HEK293T (cell line): ENCODE measurements around the gene LAMA3.

Source experiments
- CTCF ChIA-PET: fragments of 350-600 bp; formaldehyde crosslinking; extraction: SDS; loops from one replicate; lab custom pipeline; 2021; ENCODE audit warnings: antibody characterized with exemption, inconsistent platforms; lab: Yijun Ruan, JAX
- POLR2A ChIA-PET: fragments of 350-600 bp; formaldehyde crosslinking; extraction: SDS; loops from one replicate; lab custom pipeline; 2020; ENCODE audit warnings: antibody characterized with exemption, inconsistent platforms; lab: Yijun Ruan, JAX
- DNase-seq: peaks from one replicate; pipeline ENCODE4 v3.0.0; 2012; ENCODE audit warnings: mixed read lengths; ENCODE audit errors: extremely low spot score
- ARNT ChIP-seq: fragments of 450-650 bp; IDR thresholded peaks from 2 replicates; pipeline ENCODE4 v1.6.1; 2017; ENCODE audit warnings: mild to moderate bottlenecking
- BHLHE40 ChIP-seq: fragments of 450-650 bp; IDR thresholded peaks from 2 replicates; pipeline ENCODE4 v1.6.1; 2016; ENCODE audit warnings: mild to moderate bottlenecking, moderate library complexity, borderline replicate concordance
- CTBP1 ChIP-seq: fragments of 450-650 bp; IDR thresholded peaks from 2 replicates; pipeline ENCODE4 v1.6.1; 2016; ENCODE audit warnings: borderline replicate concordance
- ELF4 ChIP-seq: fragments of 450-650 bp; IDR thresholded peaks from 2 replicates; pipeline ENCODE4 v1.6.1; 2017; ENCODE audit warnings: antibody characterized with exemption
- FOXA1 ChIP-seq: fragments of 450-650 bp; IDR thresholded peaks from 2 replicates; pipeline ENCODE4 v1.6.1; 2016; ENCODE audit warnings: mild to moderate bottlenecking
- FOXK2 ChIP-seq: fragments of 450-650 bp; IDR thresholded peaks from 2 replicates; pipeline ENCODE4 v1.6.1; 2016; ENCODE audit warnings: mild to moderate bottlenecking
- FOXM1 ChIP-seq: fragments of 450-650 bp; IDR thresholded peaks from 2 replicates; pipeline ENCODE4 v1.6.1; 2017; ENCODE audit warnings: mild to moderate bottlenecking, borderline replicate concordance
- HDGF ChIP-seq: fragments of 450-650 bp; IDR thresholded peaks from 2 replicates; pipeline ENCODE4 v1.6.1; 2017; ENCODE audit warnings: antibody characterized with exemption, borderline replicate concordance
- L3MBTL2 ChIP-seq: fragments of 450-650 bp; conservative IDR thresholded peaks from 2 replicates; pipeline ENCODE4 v1.6.1; 2016; ENCODE audit warnings: mild to moderate bottlenecking
- LEF1 ChIP-seq: fragments of 450-650 bp; IDR thresholded peaks from 2 replicates; pipeline ENCODE4 v1.6.1; 2017; ENCODE audit warnings: mild to moderate bottlenecking, borderline replicate concordance
- NFRKB ChIP-seq: fragments of 450-650 bp; IDR thresholded peaks from 2 replicates; pipeline ENCODE4 v1.6.1; 2016; ENCODE audit warnings: mild to moderate bottlenecking, moderate library complexity
- PKNOX1 ChIP-seq: fragments of 450-650 bp; IDR thresholded peaks from 2 replicates; pipeline ENCODE4 v1.6.1; 2016
- SP1 ChIP-seq: fragments of 450-650 bp; IDR thresholded peaks from 2 replicates; pipeline ENCODE4 v1.6.1; 2017
- SUZ12 ChIP-seq: fragments of 450-650 bp; IDR thresholded peaks from 2 replicates; pipeline ENCODE4 v1.6.1; 2016; ENCODE audit warnings: mild to moderate bottlenecking
- TARDBP ChIP-seq: fragments of 450-650 bp; IDR thresholded peaks from 2 replicates; pipeline ENCODE4 v1.6.1; 2016
- ZNF384 ChIP-seq: fragments of 450-650 bp; IDR thresholded peaks from 2 replicates; pipeline ENCODE4 v1.6.1; 2016

Gene LAMA3

GRCh38 chr18:23822590-23823385, 133.5 kb downstream of the LAMA3 start:
- TF ChIP-seq PKNOX1: no peak
- POLR2A ChIA-PET: no interaction called here
- CTCF ChIA-PET: interaction anchor here (0.5 kb wide), 1 partner anchor 70 kb away, joined by 4 read pairs; no protein-coding TSS in a partner anchor
- DNase-seq: no peak

- ChIA-PET POLR2A (no interaction called here), CTCF (interaction anchor here (0.6 to 0.7 kb wide), 2 partner anchors 110 to 326 kb away, joined by 3 read pairs; no protein-coding TSS in a partner anchor)
- no peak for DNase-seq
Measured at GRCh38 chr18:23824240-23824639, 135.0 kb downstream of the LAMA3 start.

GRCh38 chr18:23824669-23825068, 135.4 kb downstream of the LAMA3 start:
- POLR2A ChIA-PET: no interaction called here

More at GRCh38 chr18:23824240-23824639, 135.0 kb downstream of the LAMA3 start:
- TF ChIP-seq TARDBP (no peak), BHLHE40 (no peak), ELF4 (no peak), NFRKB (no peak), FOXK2 (no peak), LEF1 (no peak), ARNT (no peak), HDGF (no peak), CTBP1 (no peak), SP1 (no peak), FOXA1 (no peak), FOXM1 (no peak)

GRCh38 chr18:23825496-23825895, 136.2 kb downstream of the LAMA3 start:
- TF ChIP-seq ELF4 (no peak), FOXK2 (no peak), ARNT (no peak), PKNOX1 (no peak), L3MBTL2 (no peak), SUZ12 (no peak), BHLHE40 (no peak), ZNF384 (no peak), LEF1 (no peak), CTBP1 (no peak), FOXM1 (no peak), NFRKB (no peak), HDGF (no peak), FOXA1 (no peak), TARDBP (no peak), SP1 (no peak)
- POLR2A ChIA-PET: no interaction called here
- no peak for DNase-seq
- CTCF ChIA-PET: interaction anchor here (0.6 kb wide), 1 partner anchor 86 kb away, joined by 3 read pairs; no protein-coding TSS in a partner anchor

More at GRCh38 chr18:23824669-23825068, 135.4 kb downstream of the LAMA3 start:
- CTCF ChIA-PET: interaction anchor here (0.6 to 0.7 kb wide), 2 partner anchors 111 to 326 kb away, joined by 3 read pairs; no protein-coding TSS in a partner anchor
- DNase-seq: no peak
- TF ChIP-seq CTBP1: no peak
- no peak for TF ChIP-seq L3MBTL2
- no peak for TF ChIP-seq FOXK2
- no peak for TF ChIP-seq ARNT
- TF ChIP-seq ZNF384: no peak

- ChIA-PET POLR2A (no interaction called here), CTCF (interaction anchor here (0.6 kb wide), 1 partner anchor 85 kb away, joined by 3 read pairs; no protein-coding TSS in a partner anchor)
- no peak for DNase-seq
- TF ChIP-seq BHLHE40 (no peak), CTBP1 (no peak), HDGF (no peak), PKNOX1 (peak; percentile 68), SP1 (no peak), FOXM1 (no peak), NFRKB (no peak)
Measured at GRCh38 chr18:23825978-23826405, 136.7 kb downstream of the LAMA3 start.

GRCh38 chr18:23826850-23827620, 137.8 kb downstream of the LAMA3 start:
- no peak for TF ChIP-seq FOXK2
- no peak for TF ChIP-seq ARNT
- no peak for TF ChIP-seq TARDBP
- no peak for DNase-seq
- POLR2A ChIA-PET: no interaction called here
- CTCF ChIA-PET: no interaction called here
